ENCODE measurements around the gene DNAI4. TPM values are rescaled to one million over a fixed set of nuclear protein-coding genes. Genes with fewer than 3 reads are reported as not detected.

Gene DNAI4
- total and polyA plus RNA-seq, 2 experiments from 2014 or later: 0.90 to 3.8 TPM

GRCh38 chr1:66890621-66891020 lies 34.0 kb downstream of the DNAI4 start:
- no peak overlapping the region for H2AFZ ChIP-seq
- Mint-ChIP-seq H3K4me1 (no peaks in the 10 kb centered on the region), H3K36me3 (ENCODE audit: low read depth) (no peaks in the 10 kb centered on the region), H3K4me3 (no peak overlapping the region), H3K9me3 (no peaks in the 10 kb centered on the region), H3K27me3 (ENCODE audit: insufficient read depth, low read depth, poor library complexity) (no peaks in the 10 kb centered on the region), H3K27ac (no peak overlapping the region)
- no peak overlapping the region for H3K4me2 ChIP-seq
- no peak for TF ChIP-seq ZNF331 (CRISPR knock-in tag; IDR thresholded peaks at IDR 0.05; ENCODE audit: low read depth)
- TF ChIP-seq CTCF (conservative IDR thresholded peaks at IDR 0.05; ENCODE audit: low read depth in 2 of 2): no peak
- TF ChIP-seq CREB1 (CRISPR knock-in tag; IDR thresholded peaks at IDR 0.05; ENCODE audit: low read depth): no peak
- TF ChIP-seq REST (IDR thresholded peaks at IDR 0.05; ENCODE audit: unreplicated experiment): no peak
- TF ChIP-seq STAT1 (IDR thresholded peaks at IDR 0.05; ENCODE audit: unreplicated experiment): no peak
- TF ChIP-seq ZNF462 (CRISPR knock-in tag; IDR thresholded peaks at IDR 0.05): no peak
- no peak for TF ChIP-seq ZNF114 (CRISPR knock-in tag; IDR thresholded peaks at IDR 0.05)
- no peak for TF ChIP-seq EZH2phosphoT487 (IDR thresholded peaks at IDR 0.05; ENCODE audit: unreplicated experiment)
- TF ChIP-seq POLR2AphosphoS5 (IDR thresholded peaks at IDR 0.05; ENCODE audit: low read depth): no peak
- H3K27ac ChIP-seq (ENCODE audit: low read depth): no peak overlapping the region
- H4K20me1 ChIP-seq (replicated peaks; ENCODE audit: insufficient read depth): no peaks in the 10 kb centered on the region
- no peaks in the 10 kb centered on the region for H3K27me3 ChIP-seq (ENCODE audit: insufficient read depth)
- no peaks in the 10 kb centered on the region for H3K79me2 ChIP-seq (replicated peaks; ENCODE audit: insufficient read depth)
- H3K4me3 ChIP-seq: no peak overlapping the region
- H3K36me3 ChIP-seq (ENCODE audit: insufficient read depth): no peaks in the 10 kb centered on the region
- H3K4me1 ChIP-seq (ENCODE audit: insufficient read depth): no peaks in the 10 kb centered on the region
- no peak for DNase-seq (ENCODE audit: low spot score)
- no peaks in the 10 kb centered on the region for H3K9me2 ChIP-seq (ENCODE audit: insufficient read depth)
- no peaks in the 10 kb centered on the region for H3F3A ChIP-seq (replicated peaks; ENCODE audit: low read depth)
- no peak for ATAC-seq
